ENCODE results near the gene NOXA1. TPM values are rescaled to one million over a fixed set of nuclear protein-coding genes. Genes with fewer than 3 reads are reported as not detected.
"Not testable (repeated sequence)": the region's sequence is repeated elsewhere in the genome, so short reads cannot be mapped to it uniquely, and the experiment has no call there.

The NOXA1 gene
- polyA plus RNA-seq, 3 donors = 1.3 to 9.4 (median 1.6) TPM

DNA sequence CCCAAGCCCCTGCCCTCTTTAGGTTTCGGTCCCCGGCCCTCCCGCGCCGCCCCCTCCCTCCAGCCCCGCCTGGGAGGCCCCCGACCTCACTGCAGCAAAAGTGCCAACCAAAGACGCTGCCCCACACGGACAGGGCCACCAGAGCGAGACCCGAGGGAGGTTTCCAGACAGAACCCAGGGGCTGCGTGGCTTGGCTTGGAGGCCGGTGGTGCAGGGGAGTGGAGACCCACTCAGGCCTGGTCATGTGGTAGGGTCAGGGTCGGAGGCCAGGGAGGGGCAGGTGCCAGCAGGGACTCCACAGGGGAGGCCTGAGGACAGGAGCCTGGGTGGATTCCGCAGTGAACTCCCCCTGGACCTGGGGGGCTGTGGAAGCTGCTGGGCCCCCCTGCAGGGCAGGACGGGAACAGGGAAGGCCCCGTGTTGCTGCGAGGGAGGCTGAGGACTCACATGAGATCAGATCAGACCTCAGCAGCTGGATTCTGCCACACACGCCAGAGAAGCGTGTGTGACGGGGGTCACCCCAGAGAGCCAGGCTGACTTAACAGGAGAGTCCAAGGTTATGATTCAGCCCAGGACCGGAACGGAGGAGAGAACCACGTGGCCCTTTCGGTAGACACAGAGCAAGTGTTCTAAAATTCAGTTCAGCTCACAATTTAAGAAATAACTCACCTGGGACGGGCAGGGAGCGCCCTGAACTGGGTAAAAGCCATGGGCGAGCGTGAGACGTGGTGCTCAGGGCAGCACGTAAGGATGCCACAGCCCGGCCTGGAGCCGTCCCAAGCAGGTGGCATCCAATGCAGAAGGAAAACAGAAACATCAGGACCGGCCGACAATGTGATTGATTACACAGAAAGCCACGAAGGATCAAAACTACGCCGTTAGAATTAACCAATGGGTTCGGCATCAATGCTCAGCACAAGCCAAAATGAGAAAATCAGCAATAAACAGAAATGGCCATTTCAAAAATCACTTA lies 39.1 kb upstream of the NOXA1 start:
- Histone ChIP-seq H3K4me3 (replicated peaks in 1 of 3; ENCODE audit: low read depth in 2 of 3, low read length in 3 of 3) (no peak overlapping the region), H3K9me3 (replicated peaks in 1 of 2; ENCODE audit: control insufficient read depth in 1 of 2, insufficient read depth in 1 of 2, low read length in 2 of 2) (peaks cover 0 to 9% of the 10 kb centered on the region in 2 donors), H3K27me3 (ENCODE audit: control insufficient read depth in 2 of 2, insufficient read depth in 2 of 2, low read length in 2 of 2) (no peaks in the 10 kb centered on the region), H3K4me1 (ENCODE audit: control insufficient read depth in 1 of 2, insufficient read depth in 2 of 2, low read length in 2 of 2) (no peaks in the 10 kb centered on the region), H3K4me2 (replicated peaks; ENCODE audit: extremely low read depth, low read length, poor library complexity, severe bottlenecking) (no peak overlapping the region), H4K20me1 (ENCODE audit: insufficient read depth, low read length) (no peaks in the 10 kb centered on the region), H3K36me3 (replicated peaks in 1 of 2; ENCODE audit: control insufficient read depth in 1 of 2, insufficient read depth in 2 of 2, low read length in 2 of 2) (no peaks in the 10 kb centered on the region), H2AFZ (ENCODE audit: insufficient read depth, low read depth, low read length, poor library complexity, severe bottlenecking) (no peak overlapping the region), H3K27ac (ENCODE audit: low read depth in 1 of 2, low read length in 2 of 2) (no peak overlapping the region), H3K9ac (ENCODE audit: insufficient read depth, low read length, poor library complexity, severe bottlenecking) (no peak overlapping the region), H3K79me2 (ENCODE audit: insufficient read depth, low read length) (no peaks in the 10 kb centered on the region)
- Mint-ChIP-seq H3K4me1 (peaks cover 4% of the 10 kb centered on the region), H3K27ac (no peak overlapping the region), H3K4me3 (no peak overlapping the region), H3K36me3 (peaks cover 0 to 4% of the 10 kb centered on the region in 2 donors), H3K27me3 (ENCODE audit: low read depth in 3 of 3) (peaks cover 0 to 1% (median 0%) of the 10 kb centered on the region in 3 donors), H3K9me3 (peaks cover 7 to 19% (median 8%) of the 10 kb centered on the region in 7 donors)
- DNase-seq = no peak
- intact Hi-C loops (cut with micrococcal nuclease) = no loop called here
- WGBS (ENCODE audit: insufficient coverage) = 95% methylated on average over 31 of the region's 39 CpGs
- TF ChIP-seq, protein P1, sequence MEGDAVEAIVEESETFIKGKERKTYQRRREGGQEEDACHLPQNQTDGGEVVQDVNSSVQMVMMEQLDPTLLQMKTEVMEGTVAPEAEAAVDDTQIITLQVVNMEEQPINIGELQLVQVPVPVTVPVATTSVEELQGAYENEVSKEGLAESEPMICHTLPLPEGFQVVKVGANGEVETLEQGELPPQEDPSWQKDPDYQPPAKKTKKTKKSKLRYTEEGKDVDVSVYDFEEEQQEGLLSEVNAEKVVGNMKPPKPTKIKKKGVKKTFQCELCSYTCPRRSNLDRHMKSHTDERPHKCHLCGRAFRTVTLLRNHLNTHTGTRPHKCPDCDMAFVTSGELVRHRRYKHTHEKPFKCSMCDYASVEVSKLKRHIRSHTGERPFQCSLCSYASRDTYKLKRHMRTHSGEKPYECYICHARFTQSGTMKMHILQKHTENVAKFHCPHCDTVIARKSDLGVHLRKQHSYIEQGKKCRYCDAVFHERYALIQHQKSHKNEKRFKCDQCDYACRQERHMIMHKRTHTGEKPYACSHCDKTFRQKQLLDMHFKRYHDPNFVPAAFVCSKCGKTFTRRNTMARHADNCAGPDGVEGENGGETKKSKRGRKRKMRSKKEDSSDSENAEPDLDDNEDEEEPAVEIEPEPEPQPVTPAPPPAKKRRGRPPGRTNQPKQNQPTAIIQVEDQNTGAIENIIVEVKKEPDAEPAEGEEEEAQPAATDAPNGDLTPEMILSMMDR (IDR thresholded peaks at IDR 0.05) = no peak

DNA sequence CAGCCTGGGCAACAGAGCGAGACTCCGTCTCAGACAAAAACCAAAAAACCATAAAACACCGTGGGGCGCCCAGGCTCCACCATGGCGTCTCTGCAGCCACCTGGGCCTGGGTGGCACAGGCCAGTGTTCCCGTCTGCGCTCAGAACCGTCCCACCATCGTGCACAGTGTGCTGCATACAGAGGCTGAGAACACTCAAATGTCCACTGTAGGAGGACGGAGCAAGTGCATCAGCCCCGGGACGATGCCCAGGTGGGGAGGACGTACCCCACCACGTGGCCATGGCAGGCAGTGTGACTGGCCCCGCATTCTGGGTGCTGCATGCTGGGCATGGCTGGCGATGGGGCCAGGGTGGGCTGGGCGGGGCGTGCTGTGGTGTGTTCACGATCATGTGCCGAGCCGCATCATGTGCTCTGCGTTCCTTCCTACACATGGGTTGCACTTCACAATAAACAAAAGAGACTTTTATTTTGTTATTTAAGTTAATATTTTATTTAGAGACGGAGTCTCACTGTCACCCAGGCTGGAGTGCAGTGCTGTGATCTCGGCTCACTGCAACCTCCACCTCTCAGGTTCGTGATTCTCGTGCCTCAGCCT lies 38.0 kb upstream of the NOXA1 start:
- H3K27me3 Mint-ChIP-seq (ENCODE audit: low read depth in 3 of 3) = peaks cover 0 to 1% (median 0%) of the 10 kb centered on the region in 3 donors
- H3K36me3 Mint-ChIP-seq = peaks cover 0 to 7% of the 10 kb centered on the region in 2 donors
- Histone ChIP-seq H3K36me3 (replicated peaks in 1 of 2; ENCODE audit: control insufficient read depth in 1 of 2, insufficient read depth in 2 of 2, low read length in 2 of 2) (no peaks in the 10 kb centered on the region), H2AFZ (ENCODE audit: insufficient read depth, low read depth, low read length, poor library complexity, severe bottlenecking) (no peak overlapping the region), H3K27me3 (ENCODE audit: control insufficient read depth in 2 of 2, insufficient read depth in 2 of 2, low read length in 2 of 2) (no peaks in the 10 kb centered on the region), H3K4me1 (ENCODE audit: control insufficient read depth in 1 of 2, insufficient read depth in 2 of 2, low read length in 2 of 2) (no peaks in the 10 kb centered on the region), H3K9ac (ENCODE audit: insufficient read depth, low read length, poor library complexity, severe bottlenecking) (no peak overlapping the region), H3K79me2 (ENCODE audit: insufficient read depth, low read length) (no peaks in the 10 kb centered on the region), H3K9me3 (replicated peaks in 1 of 2; ENCODE audit: control insufficient read depth in 1 of 2, insufficient read depth in 1 of 2, low read length in 2 of 2) (no peaks in the 10 kb centered on the region), H3K27ac (ENCODE audit: low read depth in 1 of 2, low read length in 2 of 2) (no peak overlapping the region), H3K4me3 (replicated peaks in 1 of 3; ENCODE audit: low read depth in 2 of 3, low read length in 3 of 3) (no peak overlapping the region), H3K4me2 (replicated peaks; ENCODE audit: extremely low read depth, low read length, poor library complexity, severe bottlenecking) (no peak overlapping the region), H4K20me1 (ENCODE audit: insufficient read depth, low read length) (no peaks in the 10 kb centered on the region)
- intact Hi-C loops (cut with micrococcal nuclease) = no loop called here
- WGBS (ENCODE audit: insufficient coverage) = 92% methylated on average over 17 of the region's 26 CpGs
- peaks cover 0 to 10% (median 0%) of the 10 kb centered on the region in 7 donors for H3K9me3 Mint-ChIP-seq
- H3K4me1 Mint-ChIP-seq = peaks cover 4% of the 10 kb centered on the region
- no peak for DNase-seq
- peak overlapping the region in 1 of 7 donors; percentile 54 for H3K27ac Mint-ChIP-seq
- TF ChIP-seq, protein P1 (IDR thresholded peaks at IDR 0.05) = no peak
- no peak overlapping the region for H3K4me3 Mint-ChIP-seq

DNA sequence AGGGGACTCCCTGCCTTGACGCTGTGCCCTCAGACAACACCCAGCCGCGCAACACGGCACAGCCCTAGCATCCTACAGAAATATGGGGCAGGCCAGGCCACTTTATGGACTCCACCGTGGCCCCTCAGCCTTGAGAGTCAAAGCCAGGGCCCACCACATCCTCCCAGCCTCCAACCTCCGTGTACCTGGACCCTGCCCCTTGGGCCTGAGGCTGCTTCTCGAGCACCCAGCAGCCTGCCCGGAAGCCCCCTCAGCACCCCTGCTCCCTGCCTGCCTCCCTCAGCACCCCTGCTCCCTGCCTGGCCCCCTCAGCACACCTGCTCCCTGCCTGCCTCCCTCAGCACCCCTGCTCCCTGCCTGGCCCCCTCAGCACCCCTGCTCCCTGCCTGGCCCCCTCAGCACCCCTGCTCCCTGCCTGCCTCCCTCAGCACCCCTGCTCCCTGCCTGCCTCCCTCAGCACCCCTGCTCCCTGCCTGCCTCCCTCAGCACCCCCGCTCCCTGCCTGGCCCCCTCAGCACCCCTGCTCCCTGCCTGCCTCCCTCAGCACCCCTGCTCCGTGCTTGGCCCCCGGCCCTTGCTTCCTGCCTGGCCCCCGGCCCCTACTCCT lies 36.6 kb upstream of the NOXA1 start:
- H4K20me1 ChIP-seq (ENCODE audit: insufficient read depth, low read length); H3K4me2 ChIP-seq (replicated peaks; ENCODE audit: extremely low read depth, low read length, poor library complexity, severe bottlenecking); H3K4me1 Mint-ChIP-seq; H3K9me3 ChIP-seq (replicated peaks in 1 of 2; ENCODE audit: control insufficient read depth in 1 of 2, insufficient read depth in 1 of 2, low read length in 2 of 2); H3K36me3 ChIP-seq (replicated peaks in 1 of 2; ENCODE audit: control insufficient read depth in 1 of 2, insufficient read depth in 2 of 2, low read length in 2 of 2); intact Hi-C loops (cut with micrococcal nuclease); H3K4me1 ChIP-seq (ENCODE audit: control insufficient read depth in 1 of 2, insufficient read depth in 2 of 2, low read length in 2 of 2); H3K27ac ChIP-seq (ENCODE audit: low read depth in 1 of 2, low read length in 2 of 2); H3K79me2 ChIP-seq (ENCODE audit: insufficient read depth, low read length); H3K9me3 Mint-ChIP-seq; H3K27me3 ChIP-seq (ENCODE audit: control insufficient read depth in 2 of 2, insufficient read depth in 2 of 2, low read length in 2 of 2); H3K4me3 ChIP-seq (replicated peaks in 1 of 3; ENCODE audit: low read depth in 2 of 3, low read length in 3 of 3); H3K9ac ChIP-seq (ENCODE audit: insufficient read depth, low read length, poor library complexity, severe bottlenecking); H2AFZ ChIP-seq (ENCODE audit: insufficient read depth, low read depth, low read length, poor library complexity, severe bottlenecking); H3K36me3 Mint-ChIP-seq; H3K4me3 Mint-ChIP-seq; H3K27ac Mint-ChIP-seq; DNase-seq; H3K27me3 Mint-ChIP-seq (ENCODE audit: low read depth in 3 of 3): not testable (repeated sequence)
- 83% methylated on average over 10 of the region's 12 CpGs for WGBS (ENCODE audit: insufficient coverage)
